Measurements from ENCODE around the gene TSHZ1. TPM values are rescaled to one million over a fixed set of nuclear protein-coding genes. Genes with fewer than 3 reads are reported as not detected.

TSHZ1 gene
- total RNA-seq, 1 experiment from 2014 or later = 4.4 TPM

DNA sequence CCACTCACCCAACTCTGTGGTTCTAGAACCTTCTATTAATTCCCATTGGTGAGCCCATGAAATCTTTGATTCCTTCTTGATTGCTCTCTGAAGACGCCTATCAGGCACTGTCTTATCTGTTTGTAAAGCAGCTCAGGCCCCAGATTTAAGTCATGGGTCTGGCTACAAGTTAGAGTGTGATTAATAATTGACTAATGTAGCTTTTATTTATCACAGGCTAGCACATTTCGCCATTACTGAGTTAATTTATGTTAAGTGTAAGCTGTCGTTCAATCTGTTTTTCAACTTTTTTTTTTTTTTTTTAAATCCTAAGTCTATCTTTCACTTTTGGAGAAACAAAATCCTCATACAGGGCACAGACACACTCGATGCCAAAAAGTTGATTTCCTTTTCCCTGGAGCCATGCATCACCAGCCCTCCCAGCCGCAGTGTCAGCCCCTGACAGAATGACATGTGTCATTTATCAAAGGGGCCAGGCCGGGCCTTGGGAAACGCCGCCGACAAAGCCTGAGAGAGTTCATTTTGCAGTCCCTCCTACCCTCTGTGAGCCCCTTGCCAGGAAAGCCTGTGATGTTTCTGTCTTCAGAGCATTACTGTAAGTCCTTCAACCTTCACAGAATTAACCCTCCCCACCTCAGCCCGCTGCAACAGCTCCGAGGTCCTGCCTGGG, 15.8 kb downstream of the TSHZ1 start:
- Histone ChIP-seq H3K27me3 (no peaks in the 10 kb centered on the region), H3K36me3 (no peaks in the 10 kb centered on the region), H3K9me3 (no peaks in the 10 kb centered on the region), H3K4me3 (no peak overlapping the region)
- DNase-seq = no peak

DNA sequence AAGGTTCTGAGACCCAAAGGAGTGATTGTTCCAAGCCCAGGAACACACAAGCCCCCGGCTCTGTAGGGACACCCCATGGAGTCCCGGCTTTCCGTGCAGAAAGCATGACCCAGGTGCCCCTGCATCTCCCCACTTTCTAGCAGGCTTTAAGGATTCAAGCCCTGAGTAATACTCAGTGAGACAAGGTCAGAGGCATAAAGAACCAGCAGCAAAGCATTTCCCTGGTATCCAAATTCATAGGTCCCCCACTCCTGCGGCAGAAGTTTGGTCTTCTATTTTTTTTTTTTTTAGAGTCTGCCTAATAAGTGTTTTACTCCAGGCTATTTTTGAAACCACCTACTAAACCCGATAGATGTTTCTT, 16.3 kb downstream of the TSHZ1 start:
- Histone ChIP-seq H3K4me3 (no peak overlapping the region), H3K9me3 (no peaks in the 10 kb centered on the region), H3K27me3 (no peaks in the 10 kb centered on the region), H3K36me3 (no peaks in the 10 kb centered on the region)
- DNase-seq = no peak

DNA sequence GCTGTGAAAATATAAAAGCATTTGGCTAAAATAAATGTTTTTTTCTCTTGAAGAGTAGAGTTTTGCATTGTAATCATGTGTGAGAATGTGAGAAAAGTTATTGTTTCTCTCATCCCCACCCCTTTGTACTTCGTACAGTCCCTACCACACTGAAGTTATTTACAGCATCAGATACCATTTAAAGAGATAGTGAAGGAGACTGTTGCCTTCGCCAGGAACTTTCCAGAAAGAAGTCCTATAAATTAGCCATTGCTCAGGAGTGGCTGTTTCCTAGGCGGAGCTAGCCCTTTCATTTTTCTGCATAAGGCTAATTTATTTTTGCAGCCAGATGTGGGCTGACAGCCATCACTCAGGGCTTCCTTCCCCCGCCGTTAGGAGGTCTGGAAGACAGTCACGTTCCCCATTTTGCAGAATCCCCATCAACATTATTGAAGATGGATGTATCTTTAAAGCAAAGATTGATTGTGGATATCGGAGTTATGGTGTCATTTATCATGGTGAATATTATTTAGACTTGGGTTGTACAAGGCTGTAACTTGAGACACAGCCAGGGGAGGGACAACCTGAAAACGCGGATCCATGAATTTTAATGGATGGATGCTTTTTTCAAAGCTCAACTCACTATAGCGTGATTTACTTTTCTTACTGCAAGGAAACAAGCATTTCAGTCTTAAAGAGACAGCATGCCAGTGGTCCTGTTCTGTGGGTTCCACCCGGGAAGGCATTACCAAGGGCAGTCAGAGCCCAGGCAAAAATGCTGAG, 17.1 kb downstream of the TSHZ1 start:
- H3K4me3 ChIP-seq = no peak overlapping the region
- DNase-seq = no peak
- no peaks in the 10 kb centered on the region for H3K36me3 ChIP-seq
- no peaks in the 10 kb centered on the region for H3K27me3 ChIP-seq
- no peaks in the 10 kb centered on the region for H3K9me3 ChIP-seq

DNA sequence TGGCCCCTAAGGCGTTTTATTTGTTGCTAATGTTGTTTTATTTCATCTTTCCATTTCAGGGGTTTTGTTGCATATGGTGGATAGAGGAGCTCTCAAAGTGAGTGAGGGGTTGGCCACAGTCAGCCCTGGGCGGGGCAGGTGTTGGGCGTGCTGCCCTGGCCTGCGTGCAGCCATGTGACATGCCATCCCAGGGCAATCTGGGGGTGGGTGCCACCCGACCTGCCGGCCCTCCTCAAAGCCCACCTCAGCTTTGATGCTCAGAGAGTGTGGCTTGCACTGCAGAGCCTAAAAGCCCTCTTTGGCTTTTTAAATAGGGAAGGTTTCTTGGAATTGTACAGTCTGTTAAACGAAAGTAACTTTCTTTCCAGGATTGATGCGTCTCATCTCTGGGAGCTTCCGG, 18.4 kb downstream of the TSHZ1 start:
- Histone ChIP-seq H3K9me3 (no peaks in the 10 kb centered on the region), H3K27me3 (no peaks in the 10 kb centered on the region), H3K4me3 (no peak overlapping the region), H3K36me3 (no peaks in the 10 kb centered on the region)
- no peak for DNase-seq

DNA sequence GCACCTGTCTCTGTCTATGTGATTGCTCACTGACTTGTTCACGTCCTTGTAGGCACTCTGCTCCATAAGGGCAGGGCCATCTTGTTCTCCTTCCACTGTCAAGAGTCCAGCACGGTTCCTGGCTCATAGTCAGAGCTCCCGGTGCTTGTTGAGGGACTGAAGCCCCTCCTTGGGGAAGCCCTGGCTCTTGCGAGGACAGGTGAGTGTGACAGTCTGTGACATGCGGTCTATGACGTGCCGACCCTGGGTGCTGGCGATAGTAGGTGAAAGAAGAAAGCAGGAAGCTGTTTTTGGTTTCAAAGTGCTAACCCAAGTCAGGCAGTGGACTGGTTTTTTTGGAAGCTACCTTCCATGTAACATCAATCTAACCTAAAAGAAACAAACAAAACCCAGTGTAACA, 18.8 kb downstream of the TSHZ1 start:
- DNase-seq = no peak
- Histone ChIP-seq H3K36me3 (no peaks in the 10 kb centered on the region), H3K9me3 (no peaks in the 10 kb centered on the region), H3K4me3 (no peak overlapping the region), H3K27me3 (no peaks in the 10 kb centered on the region)

DNA sequence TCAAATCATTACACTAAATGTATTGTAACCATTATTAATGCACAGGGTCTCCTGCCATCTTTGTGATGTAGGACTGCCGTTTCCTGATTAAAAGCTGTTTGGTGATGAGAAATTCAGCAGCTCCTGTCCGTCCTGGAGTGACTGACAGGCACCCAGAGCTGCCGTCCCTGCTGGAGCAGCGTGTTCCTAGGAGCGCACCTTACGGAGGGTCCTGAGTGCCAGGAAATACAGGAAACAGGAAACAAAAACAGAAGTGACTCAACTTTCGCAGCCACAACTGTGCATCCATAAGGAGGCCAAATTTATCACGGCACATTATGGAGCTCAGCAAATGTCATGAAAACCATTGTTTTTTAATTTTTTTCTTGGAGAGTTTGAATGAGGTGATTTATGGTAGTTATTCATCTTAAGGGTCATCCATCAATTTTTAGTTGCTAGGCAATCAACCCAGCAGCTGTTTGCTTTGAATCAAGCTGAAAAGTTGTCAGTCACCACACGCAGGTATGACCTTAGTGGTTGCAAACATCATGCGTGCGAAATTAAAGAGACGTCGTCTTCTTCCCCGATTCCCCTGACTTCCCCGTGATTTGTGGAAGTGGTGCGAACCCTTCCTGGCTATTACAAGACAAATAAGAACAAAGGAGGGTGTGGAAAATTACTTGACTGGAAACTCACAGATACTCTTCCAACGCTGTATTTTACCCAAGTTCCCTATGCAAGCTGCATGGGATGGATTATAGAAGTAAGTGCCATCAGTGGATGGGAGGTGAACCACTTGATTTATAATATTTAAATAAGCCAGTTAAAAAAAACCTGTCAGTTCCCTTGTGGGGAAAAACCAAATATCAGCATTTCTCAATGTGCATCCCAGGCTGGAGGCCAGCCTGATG, 19.8 kb downstream of the TSHZ1 start:
- no peak overlapping the region for H3K4me3 ChIP-seq
- no peaks in the 10 kb centered on the region for H3K9me3 ChIP-seq
- H3K27me3 ChIP-seq = no peaks in the 10 kb centered on the region
- DNase-seq = no peak
- no peaks in the 10 kb centered on the region for H3K36me3 ChIP-seq

DNA sequence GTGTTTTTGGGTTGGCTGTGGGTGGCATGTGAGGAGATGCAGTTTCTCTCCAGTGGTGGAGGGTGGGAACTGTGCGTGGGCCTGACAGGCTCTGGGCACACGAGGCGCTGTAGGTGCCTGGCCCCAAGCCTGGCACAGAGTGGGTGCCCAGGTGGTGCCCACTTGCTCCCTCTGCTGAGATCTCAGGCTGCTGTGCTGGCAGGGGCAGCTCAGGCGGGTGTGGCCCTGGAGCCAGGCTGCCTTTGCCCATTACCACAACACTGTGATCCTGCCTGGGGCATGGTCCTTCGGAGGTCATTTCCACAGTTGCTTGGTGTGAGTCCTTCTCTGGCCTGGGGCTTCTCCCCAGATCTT, 20.4 kb downstream of the TSHZ1 start:
- no peaks in the 10 kb centered on the region for H3K9me3 ChIP-seq
- no peaks in the 10 kb centered on the region for H3K27me3 ChIP-seq
- H3K4me3 ChIP-seq = no peak overlapping the region
- H3K36me3 ChIP-seq = no peaks in the 10 kb centered on the region
- no peak for DNase-seq

DNA sequence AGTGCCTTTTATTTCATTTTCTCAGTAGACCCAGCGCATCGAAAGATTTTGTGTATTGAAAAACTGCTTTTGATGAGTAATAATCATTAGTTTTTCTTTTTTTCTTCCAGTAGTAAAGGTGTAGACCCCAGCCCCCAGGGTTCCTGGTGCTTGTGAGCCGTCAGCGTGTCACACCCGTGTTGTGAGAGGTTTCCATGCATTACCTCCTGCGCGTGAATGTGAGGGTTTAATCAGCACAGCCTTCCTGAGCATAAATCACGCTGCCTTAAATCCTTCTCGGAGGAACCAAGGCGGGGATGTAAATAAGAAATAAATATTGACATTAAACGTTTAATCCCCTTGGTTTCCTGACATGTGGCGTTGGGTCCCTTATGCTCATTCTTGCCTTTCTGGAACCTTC, 24.3 kb downstream of the TSHZ1 start:
- H3K27me3 ChIP-seq = no peaks in the 10 kb centered on the region
- no peak overlapping the region for H3K4me3 ChIP-seq
- no peak for DNase-seq
- H3K36me3 ChIP-seq = no peaks in the 10 kb centered on the region
- no peaks in the 10 kb centered on the region for H3K9me3 ChIP-seq

DNA sequence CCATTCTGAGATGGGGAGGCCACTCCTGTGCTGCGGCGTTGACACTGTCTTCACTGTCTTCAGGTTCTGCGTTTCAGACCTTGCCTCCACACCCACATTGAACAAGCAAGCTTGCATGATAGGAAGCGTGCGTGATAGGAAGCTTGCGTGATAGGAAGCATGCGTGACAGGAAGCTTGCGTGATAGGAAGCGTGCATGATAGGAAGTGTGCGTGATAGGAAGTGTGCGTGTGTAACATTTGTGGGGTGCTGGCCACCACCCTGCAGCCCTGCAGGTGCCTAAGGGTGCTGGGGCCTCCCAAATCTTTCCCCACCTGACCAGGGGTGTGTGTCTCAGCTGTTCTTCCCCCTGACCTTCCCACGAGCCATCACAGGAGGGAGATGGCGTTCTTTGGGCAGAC, 25.3 kb downstream of the TSHZ1 start:
- H3K4me3 ChIP-seq = no peak overlapping the region
- H3K36me3 ChIP-seq = no peaks in the 10 kb centered on the region
- no peak for DNase-seq
- no peaks in the 10 kb centered on the region for H3K27me3 ChIP-seq
- no peaks in the 10 kb centered on the region for H3K9me3 ChIP-seq

DNA sequence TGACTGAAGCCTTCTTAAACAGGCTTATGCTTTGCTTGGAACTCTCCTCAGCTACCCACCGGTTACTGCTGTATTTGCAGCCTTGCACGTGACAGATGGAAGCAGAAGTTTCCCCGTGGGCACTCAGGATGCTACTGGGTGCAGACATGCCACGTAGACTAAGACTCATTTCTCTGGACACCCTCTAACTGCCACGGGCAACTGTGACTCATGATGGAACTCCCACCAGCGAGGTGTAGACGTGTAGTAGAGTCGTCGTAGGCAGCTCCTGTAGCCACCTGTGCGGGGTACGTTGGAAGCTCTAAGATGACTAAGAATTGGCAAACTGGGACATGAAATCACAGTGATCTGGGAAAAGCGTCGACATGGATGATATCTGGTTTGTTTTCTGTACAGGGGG, 27.5 kb downstream of the TSHZ1 start:
- H3K4me3 ChIP-seq = no peak overlapping the region
- no peaks in the 10 kb centered on the region for H3K9me3 ChIP-seq
- no peak for DNase-seq
- no peaks in the 10 kb centered on the region for H3K36me3 ChIP-seq
- H3K27me3 ChIP-seq = no peaks in the 10 kb centered on the region

DNA sequence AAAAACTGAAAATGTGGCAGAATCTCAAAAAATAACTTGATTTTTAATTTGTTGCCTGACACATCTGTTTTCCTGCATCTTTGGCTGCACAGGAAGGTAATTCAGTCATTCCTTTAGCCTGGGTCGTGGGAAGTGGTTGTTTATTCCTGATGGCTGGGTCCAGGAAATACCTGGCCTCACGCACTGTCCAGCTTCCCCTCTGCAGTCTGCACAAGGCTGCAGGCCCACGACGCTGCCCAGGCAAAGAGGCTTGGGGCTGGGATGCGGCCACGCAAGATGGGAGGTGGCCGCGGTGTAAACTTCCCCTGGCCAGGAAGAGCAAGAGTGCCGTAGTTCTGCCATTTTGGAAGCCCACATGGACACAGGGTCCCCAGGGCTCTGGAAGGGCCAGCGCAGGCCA, 28.2 kb downstream of the TSHZ1 start:
- Histone ChIP-seq H3K4me3 (no peak overlapping the region), H3K9me3 (no peaks in the 10 kb centered on the region), H3K27me3 (no peaks in the 10 kb centered on the region), H3K36me3 (no peaks in the 10 kb centered on the region)
- no peak for DNase-seq

DNA sequence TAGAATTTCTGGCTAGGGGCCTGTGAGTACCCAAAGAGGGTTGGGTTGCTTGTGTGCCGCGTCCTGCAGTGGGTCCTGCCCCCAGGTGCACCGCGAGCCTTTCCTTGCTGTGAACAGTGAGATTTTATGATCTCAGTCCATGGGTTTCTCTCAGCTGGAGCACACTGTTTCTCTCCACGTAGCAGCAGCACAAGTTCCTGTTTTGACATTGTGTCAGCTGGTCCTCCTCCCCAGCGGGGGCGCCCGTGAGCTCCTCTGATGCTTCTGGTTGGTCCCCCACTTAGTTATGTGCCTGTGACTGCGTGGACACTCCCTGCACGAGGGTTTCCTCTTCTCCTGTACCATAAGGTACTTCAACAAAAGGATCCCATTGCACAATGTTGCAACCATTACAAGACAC, 29.8 kb downstream of the TSHZ1 start:
- no peak for DNase-seq
- Histone ChIP-seq H3K4me3 (no peak overlapping the region), H3K27me3 (no peaks in the 10 kb centered on the region), H3K36me3 (no peaks in the 10 kb centered on the region), H3K9me3 (no peaks in the 10 kb centered on the region)

DNA sequence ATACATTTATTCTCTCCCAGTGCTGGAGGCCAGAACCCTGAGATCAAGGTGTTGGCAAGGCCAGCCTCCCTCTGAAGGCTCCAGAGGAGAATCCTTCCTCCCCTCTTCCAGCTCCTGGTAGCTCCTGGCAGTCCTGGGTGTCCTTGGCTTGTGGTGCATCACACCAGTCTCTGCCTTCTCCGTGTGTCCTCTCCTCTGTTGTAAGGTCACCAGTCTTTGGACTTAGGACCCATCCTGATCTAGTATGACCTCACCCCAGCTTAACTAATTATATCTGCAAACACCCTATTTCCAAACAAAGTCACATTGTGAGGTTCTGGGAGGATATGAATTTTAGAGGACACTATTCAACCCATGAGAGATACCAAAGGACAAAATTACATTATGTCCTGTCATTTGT, 31.1 kb downstream of the TSHZ1 start:
- H3K4me3 ChIP-seq = no peak overlapping the region
- no peaks in the 10 kb centered on the region for H3K27me3 ChIP-seq
- no peaks in the 10 kb centered on the region for H3K9me3 ChIP-seq
- DNase-seq = no peak
- H3K36me3 ChIP-seq = no peaks in the 10 kb centered on the region

DNA sequence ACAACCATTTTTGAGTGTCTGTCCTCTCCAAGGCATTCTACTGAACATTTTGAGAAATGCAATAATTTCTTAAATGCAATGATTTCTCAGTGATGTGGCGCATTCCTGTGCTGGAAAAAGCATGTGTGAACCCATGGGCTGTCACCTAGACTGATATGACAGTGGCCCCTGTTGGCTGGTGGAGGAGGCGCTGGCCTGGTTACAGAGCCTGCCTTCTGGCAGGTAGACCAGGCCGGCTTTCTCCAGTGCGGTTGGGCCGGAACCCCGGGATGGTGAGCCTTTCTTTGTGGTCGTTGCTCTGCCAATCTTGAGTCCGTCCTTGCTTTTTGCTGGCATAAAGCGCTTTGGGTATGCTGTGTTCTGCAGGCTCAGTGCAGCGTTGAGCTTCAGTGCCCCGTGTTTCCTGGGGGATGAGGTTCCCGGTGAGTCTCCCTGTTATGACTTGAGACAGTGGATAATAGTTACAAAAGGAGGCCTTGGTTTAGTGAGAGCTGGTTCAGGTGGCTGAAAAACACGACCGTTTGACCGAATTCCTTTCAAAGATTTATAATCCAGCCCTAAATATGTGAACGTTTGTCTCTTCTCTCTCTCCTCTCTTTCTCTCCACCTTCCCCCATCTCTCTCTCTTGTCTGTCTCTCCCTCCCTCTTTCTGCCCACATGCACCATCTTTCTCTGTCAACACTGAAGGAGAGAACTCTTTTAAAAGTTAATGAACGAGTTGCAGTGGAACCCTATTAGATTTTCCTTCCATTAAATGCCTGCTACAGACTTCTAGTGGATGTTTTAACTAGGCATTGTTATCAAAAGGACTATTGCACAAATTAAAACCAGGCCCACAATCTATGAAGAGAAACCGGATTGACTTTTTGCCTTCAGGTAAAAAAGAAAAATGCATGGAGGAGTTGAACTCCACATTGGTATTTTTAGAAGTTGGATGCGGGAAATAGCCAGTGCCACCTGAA, 34.0 kb downstream of the TSHZ1 start:
- no peaks in the 10 kb centered on the region for H3K27me3 ChIP-seq
- DNase-seq = no peak
- no peaks in the 10 kb centered on the region for H3K9me3 ChIP-seq
- no peaks in the 10 kb centered on the region for H3K36me3 ChIP-seq
- no peak overlapping the region for H3K4me3 ChIP-seq

DNA sequence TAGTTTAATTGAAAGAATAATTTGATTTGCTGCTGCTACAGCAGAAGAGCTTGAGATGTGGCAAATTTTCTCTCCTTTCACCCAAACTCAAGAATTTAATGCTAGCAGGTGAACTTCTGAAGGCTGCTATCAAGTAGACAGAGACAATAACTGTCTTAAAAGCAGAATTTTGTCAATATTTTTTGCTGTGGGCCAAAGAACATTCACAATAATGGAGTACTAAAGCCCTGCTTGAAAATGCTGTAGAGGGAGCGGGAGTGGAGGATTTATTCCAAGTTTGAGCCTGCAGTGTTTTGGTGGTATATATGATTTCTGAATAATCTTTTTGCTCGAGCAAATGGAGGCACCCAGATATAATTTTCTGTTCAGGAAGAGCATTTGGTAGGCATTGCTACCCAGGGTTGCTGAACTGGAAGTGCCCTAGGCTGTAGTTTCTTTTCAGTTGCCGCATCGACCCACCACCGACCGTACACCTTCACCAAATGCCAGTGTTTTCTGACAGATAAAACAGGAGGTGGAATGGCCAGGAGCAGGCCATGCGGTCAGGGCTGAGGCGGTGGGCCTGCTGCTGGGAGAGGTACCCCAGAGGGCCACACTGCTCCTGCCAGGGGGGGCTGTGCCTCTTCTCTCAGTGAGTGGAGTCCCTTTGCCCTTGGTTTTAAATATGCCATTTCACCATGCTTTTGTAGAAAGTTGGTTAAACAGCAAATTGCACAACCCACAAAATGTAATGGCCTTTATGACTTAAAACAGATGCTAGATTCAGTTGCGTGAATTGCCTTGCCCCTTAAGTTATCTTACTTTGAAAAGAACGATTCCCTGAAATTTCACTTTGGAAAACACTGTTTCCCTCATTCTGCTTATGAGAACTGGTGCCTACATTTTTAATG, 36.4 kb downstream of the TSHZ1 start:
- Histone ChIP-seq H3K9me3 (no peaks in the 10 kb centered on the region), H3K27me3 (no peaks in the 10 kb centered on the region), H3K36me3 (no peaks in the 10 kb centered on the region), H3K4me3 (peak overlapping the region; percentile 50)
- peak; percentile 23 for DNase-seq

All from MG63 (cell line).